Panc1 (cell line): Measurements from ENCODE around the gene GAP43. TPM values are rescaled to one million over a fixed set of nuclear protein-coding genes. Genes with fewer than 3 reads are reported as not detected.
A peak's percentile ranks its signal among the peaks of the same experiment; 100 is the strongest.

Source experiments
- ATAC-seq: fragments of 200-7000 bp; cut with Tn5 transposase; 2 replicates; pipeline ENCODE4 v1.9.1; 2020; ENCODE audit warnings: mild to moderate bottlenecking, moderate library complexity
- BruUV-seq: library from RNA; stranded (reverse); fragments of 400-500 nt; replicated peaks from 2 replicates; lab custom pipeline; 2021; lab: Mats Ljungman, UMichigan
- CTCF ChIA-PET: fragments of 300-600 bp; sonication (Branson Sonifier 250); formaldehyde crosslinking; loops from one replicate; lab custom pipeline; 2022; ENCODE audit warnings: antibody characterized with exemption; lab: Charles Lee
- POLR2A ChIA-PET: fragments of 300-600 bp; sonication (Branson Sonifier 250); formaldehyde crosslinking; loops from one replicate; lab custom pipeline; 2022; ENCODE audit warnings: antibody characterized with exemption; lab: Charles Lee
- DNase-seq: peaks from one replicate; pipeline ENCODE4 v3.0.0-alpha.2; 2010; ENCODE audit warnings: low read depth, low spot score
- H3K27ac ChIP-seq: 2 replicates; pipeline ENCODE4 v1.5.1; 2011; ENCODE audit warnings: mild to moderate bottlenecking, low read length, inconsistent platforms
- H3K27me3 ChIP-seq: fragments of 200-500 bp; sonication (Bioruptor generic); 2 replicates; pipeline ENCODE4 v1.6.0; 2014; ENCODE audit warnings: low read length, inconsistent platforms; ENCODE audit not compliant: control insufficient read depth, insufficient read depth
- H3K36me3 ChIP-seq: fragments of 200-500 bp; sonication (Bioruptor generic); 2 replicates; pipeline ENCODE4 v1.5.1; 2014; ENCODE audit warnings: inconsistent platforms, mild to moderate bottlenecking, low read length, moderate library complexity; ENCODE audit not compliant: control insufficient read depth, insufficient read depth
- H3K4me1 ChIP-seq: 2 replicates; pipeline ENCODE4 v1.5.1; 2011; ENCODE audit warnings: inconsistent platforms, mild to moderate bottlenecking, low read length, moderate library complexity; ENCODE audit not compliant: control insufficient read depth, insufficient read depth
- H3K4me3 ChIP-seq, 2 experiments: 2 replicates each; pipeline ENCODE4 v1.5.1; 2011 to 2012; ENCODE audit warnings: low read depth in 2 of 2, low read length in 2 of 2, mild to moderate bottlenecking in 2 of 2, inconsistent platforms in 1 of 2, moderate library complexity in 1 of 2
- H3K9me3 ChIP-seq: fragments of 200-500 bp; sonication (Bioruptor generic); 2 replicates; pipeline ENCODE4 v1.5.1; 2014; ENCODE audit warnings: low read depth, mild to moderate bottlenecking, inconsistent platforms, low read length, moderate library complexity; ENCODE audit not compliant: control insufficient read depth, insufficient read depth
- CTCF ChIP-seq: fragments of 450-650 bp; IDR thresholded peaks from 2 replicates; pipeline ENCODE4 v1.5.1; 2017; ENCODE audit warnings: mild to moderate bottlenecking
- POLR2AphosphoS5 ChIP-seq: IDR thresholded peaks from 2 replicates; pipeline ENCODE4 v1.6.1; 2012; ENCODE audit warnings: mild to moderate bottlenecking, low read depth, low read length, moderate library complexity
- REST ChIP-seq, 2 experiments: IDR thresholded peaks; 2 replicates each; pipeline ENCODE4 v1.6.1; 2011 to 2012; ENCODE audit warnings: low read depth in 2 of 2, control low read depth in 1 of 2, low read length in 1 of 2, mild to moderate bottlenecking in 1 of 2, moderate library complexity in 1 of 2; ENCODE audit not compliant: insufficient read depth in 1 of 2
- SIN3A ChIP-seq: IDR thresholded peaks from 2 replicates; pipeline ENCODE4 v1.6.1; 2012; ENCODE audit warnings: low read depth, mild to moderate bottlenecking, low read length, moderate library complexity, borderline replicate concordance; ENCODE audit not compliant: insufficient read depth
- TCF7L2 ChIP-seq: IDR thresholded peaks from 2 replicates; pipeline ENCODE4 v1.6.1; 2011; ENCODE audit warnings: mild to moderate bottlenecking, low read depth, low read length, inconsistent platforms
- in situ Hi-C: cut with HindIII; loops from 2 replicates; pipeline ENCODE4 v1.10.0; 2016; ENCODE audit warnings: low sequenced_read_pairs, low pct_unique_long_range_greater_than_20kb
- intact Hi-C: fragments of 100-400 bp; cut with micrococcal nuclease; formaldehyde crosslinking; loops from one replicate; pipeline ENCODE4 v1.10.0; 2022; ENCODE audit not compliant: unreplicated experiment
- total RNA-seq: library from RNA; stranded (reverse); gene quantifications from one replicate; pipeline ENCODE4 v1.2.1, GENCODE V29; 2021; ENCODE audit not compliant: unreplicated experiment

GAP43 gene
- total RNA-seq, 1 experiment from 2014 or later = not detected

DNA sequence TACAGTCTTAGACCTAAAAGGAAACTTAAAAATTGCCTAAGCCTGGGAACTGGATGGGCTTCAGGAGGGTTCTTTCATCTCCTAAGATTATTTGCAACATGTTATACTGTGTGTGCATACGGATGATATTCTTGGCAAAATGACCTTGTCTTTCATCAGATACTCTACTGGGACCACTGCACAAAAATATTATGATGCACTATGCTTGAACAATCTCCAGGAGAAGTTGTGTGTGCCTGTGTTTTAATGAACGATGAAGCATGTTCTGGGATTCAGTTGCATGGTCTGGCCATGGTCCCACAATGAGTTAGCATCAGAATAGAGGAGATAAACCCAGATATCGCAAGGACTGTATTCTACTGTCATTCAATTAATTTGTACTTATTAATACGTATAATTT is 68.7 kb downstream of the GAP43 start:
- POLR2A ChIA-PET = no interaction called here
- H3K27ac ChIP-seq = no peak overlapping the region
- H3K27me3 ChIP-seq = no peaks in the 10 kb centered on the region
- H3K36me3 ChIP-seq = no peaks in the 10 kb centered on the region
- CTCF ChIA-PET = no interaction called here
- intact Hi-C loops (loop anchor here (2.0 kb wide), 3 partner anchors 123 to 599 kb away; no protein-coding TSS in a partner anchor), in situ Hi-C loops (no loop called here)
- no peak for ATAC-seq
- no TSS peak for BruUV-seq
- no peak overlapping the region for H3K4me3 ChIP-seq
- TF ChIP-seq SIN3A (no peak), TCF7L2 (no peak), CTCF (no peak), REST (IDR thresholded peaks at IDR 0.05; ENCODE audit: insufficient read depth in 1 of 2, low read depth in 2 of 2, low read length in 1 of 2) (no peak), POLR2AphosphoS5 (no peak)
- H3K4me1 ChIP-seq = no peaks in the 10 kb centered on the region
- H3K9me3 ChIP-seq = no peaks in the 10 kb centered on the region
- no peak for DNase-seq

- in situ Hi-C loops = no loop called here
- no peaks in the 10 kb centered on the region for H3K4me1 ChIP-seq
- intact Hi-C loops = loop anchor here (2.0 kb wide), 3 partner anchors 122 to 600 kb away; no protein-coding TSS in a partner anchor
- DNase-seq (peak; percentile 59), ATAC-seq (peak; percentile 97)
- POLR2A ChIA-PET = no interaction called here
- no peak overlapping the region for H3K4me3 ChIP-seq
- no peaks in the 10 kb centered on the region for H3K36me3 ChIP-seq
- BruUV-seq = no TSS peak
- CTCF ChIA-PET = no interaction called here
- no peak overlapping the region for H3K27ac ChIP-seq
- no peaks in the 10 kb centered on the region for H3K9me3 ChIP-seq
- no peak for TF ChIP-seq REST (IDR thresholded peaks at IDR 0.05; ENCODE audit: insufficient read depth in 1 of 2, low read depth in 2 of 2, low read length in 1 of 2)
- TF ChIP-seq CTCF = peak; percentile 90
- no peaks in the 10 kb centered on the region for H3K27me3 ChIP-seq
Measured at GRCh38 chr3:115692887-115693524, 69.7 kb downstream of the GAP43 start.
